Esophagus muscularis mucosa (tissue), 2 donors: ENCODE measurements around the gene MAML3.

Experiments
- POLR2A ChIP-seq: fragments of 450-650 bp; IDR thresholded peaks from one replicate; pipeline ENCODE4 v1.6.1; 2017; ENCODE audit warnings: antibody characterized with exemption, moderate library complexity, mild to moderate bottlenecking, low read depth
- POLR2AphosphoS5 ChIP-seq, 2 donors: sonication (generic); formaldehyde crosslinking; IDR thresholded peaks; one replicate each; pipeline ENCODE4 v1.6.1; 2017; ENCODE audit warnings: antibody characterized with exemption in 2 of 2

DNA sequence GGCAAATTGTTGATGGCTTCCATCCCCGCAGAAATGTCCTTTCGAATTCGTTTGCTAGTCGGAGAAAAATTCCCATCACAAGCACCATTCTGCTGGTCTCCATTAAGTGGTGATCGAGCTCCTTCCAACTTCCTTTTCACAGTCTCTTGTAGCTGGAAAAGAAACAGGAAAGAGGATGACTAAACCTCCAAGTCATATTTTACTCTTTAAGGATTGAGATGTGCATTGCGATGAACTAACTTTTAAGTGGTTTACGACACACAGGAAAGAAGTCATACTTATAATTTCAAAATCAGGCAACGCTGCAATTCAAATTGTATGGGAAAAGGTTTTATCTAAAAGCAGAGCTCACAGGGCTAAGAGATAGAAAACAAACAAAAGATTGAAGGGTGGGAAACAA lies 263.2 kb downstream of the MAML3 start:
- TF ChIP-seq POLR2AphosphoS5 (IDR thresholded peaks at IDR 0.05) (no peak), POLR2A (no peak)
